HPDE6-E6E7 (cell line): Measurements from ENCODE around the gene TUBA4B.
A peak's percentile ranks its signal among the peaks of the same experiment; 100 is the strongest.
"Not testable (repeated sequence)": the region's sequence is repeated elsewhere in the genome, so short reads cannot be mapped to it uniquely, and the experiment has no call there.

Source experiments
- DNase-seq: peaks from one replicate; pipeline ENCODE4 v3.0.0; 2011; ENCODE audit warnings: missing footprints; ENCODE audit errors: extremely low spot score

TUBA4B gene

GRCh38 chr2:219247678-219248642 is 5.1 kb upstream of the TUBA4B start:
- no peak for DNase-seq

GRCh38 chr2:219248845-219249202 is 4.2 kb upstream of the TUBA4B start:
- DNase-seq: no peak

- DNase-seq: peak; percentile 90
Measured at GRCh38 chr2:219249203-219249980, 3.7 kb upstream of the TUBA4B start.

GRCh38 chr2:219250049-219250781 is 2.8 kb upstream of the TUBA4B start:
- no peak for DNase-seq

- no peak for DNase-seq
Measured at GRCh38 chr2:219251656-219252055, 1.4 kb upstream of the TUBA4B start.

GRCh38 chr2:219252084-219252483 is 959 bp upstream of the TUBA4B start:
- no peak for DNase-seq

- DNase-seq: no peak
Measured at GRCh38 chr2:219252570-219252899, 508 bp upstream of the TUBA4B start.

GRCh38 chr2:219253753-219254589 is 928 bp downstream of the TUBA4B start, which contains the start of gene TUBA4A:
Gene TUBA4A, minus strand, starts transcription at chr2:219253918. Its CDS starts 60 bp downstream, at chr2:219253858.
- peak; percentile 90 for DNase-seq

- no peak for DNase-seq
Measured at GRCh38 chr2:219254590-219255201, 1.7 kb downstream of the TUBA4B start.

GRCh38 chr2:219258942-219259341 is 5.9 kb downstream of the TUBA4B start:
- not testable (repeated sequence) for DNase-seq

- no peak for DNase-seq
Measured at GRCh38 chr2:219261024-219261855, 8.2 kb downstream of the TUBA4B start.

GRCh38 chr2:219266232-219266631 is 13.2 kb downstream of the TUBA4B start:
- DNase-seq: no peak

- no peak for DNase-seq
Measured at GRCh38 chr2:219266886-219267285, 13.8 kb downstream of the TUBA4B start.

- DNase-seq: no peak
Measured at GRCh38 chr2:219268294-219268693, 15.3 kb downstream of the TUBA4B start.

GRCh38 chr2:219269362-219270054 is 16.5 kb downstream of the TUBA4B start:
- DNase-seq: no peak

- DNase-seq: no peak
Measured at GRCh38 chr2:219270055-219270372, 17.0 kb downstream of the TUBA4B start.

GRCh38 chr2:219271021-219271420 is 18.0 kb downstream of the TUBA4B start:
- no peak for DNase-seq

GRCh38 chr2:219272356-219272755 is 19.3 kb downstream of the TUBA4B start:
- no peak for DNase-seq

- no peak for DNase-seq
Measured at GRCh38 chr2:219272995-219273394, 20.0 kb downstream of the TUBA4B start.
